GM21381 (cell line): ENCODE results near the gene EPB41L2.

Experiments
- ATAC-seq: cut with Tn5 transposase; IDR thresholded peaks from one replicate; pipeline ENCODE4 v1.9.1; 2021; ENCODE audit warnings: mild to moderate bottlenecking, moderate library complexity; ENCODE audit not compliant: unreplicated experiment

The EPB41L2 gene

GRCh38 chr6:130980310-130981032, 82.6 kb downstream of the EPB41L2 start:
- no peak for ATAC-seq

GRCh38 chr6:130978660-130979396, 84.2 kb downstream of the EPB41L2 start:
- ATAC-seq = no peak

- ATAC-seq = no peak
These were observed 84.9 kb downstream of the EPB41L2 start for GRCh38 chr6:130978180-130978579.

GRCh38 chr6:130975325-130975724, 87.7 kb downstream of the EPB41L2 start:
- ATAC-seq = no peak

GRCh38 chr6:130973521-130974277, 89.3 kb downstream of the EPB41L2 start:
- no peak for ATAC-seq

GRCh38 chr6:130971504-130971903, 91.5 kb downstream of the EPB41L2 start:
- no peak for ATAC-seq

- ATAC-seq = no peak
These were observed 92.1 kb downstream of the EPB41L2 start for GRCh38 chr6:130970839-130971410.

- ATAC-seq = no peak
These were observed 93.1 kb downstream of the EPB41L2 start for GRCh38 chr6:130969791-130970491.

GRCh38 chr6:130969166-130969565, 93.9 kb downstream of the EPB41L2 start:
- no peak for ATAC-seq

- no peak for ATAC-seq
These were observed 94.6 kb downstream of the EPB41L2 start for GRCh38 chr6:130968476-130968875.

GRCh38 chr6:130967502-130968445, 95.3 kb downstream of the EPB41L2 start:
- no peak for ATAC-seq

- ATAC-seq = no peak
These were observed 96.6 kb downstream of the EPB41L2 start for GRCh38 chr6:130966344-130966980.

GRCh38 chr6:130965656-130966055, 97.4 kb downstream of the EPB41L2 start:
- ATAC-seq = no peak

- ATAC-seq = peak; percentile 56
These were observed 98.0 kb downstream of the EPB41L2 start for GRCh38 chr6:130964808-130965604.

GRCh38 chr6:130964289-130964688, 98.8 kb downstream of the EPB41L2 start:
- ATAC-seq = no peak

- no peak for ATAC-seq
These were observed 100.1 kb downstream of the EPB41L2 start for GRCh38 chr6:130962966-130963365.

- ATAC-seq = no peak
These were observed 101.9 kb downstream of the EPB41L2 start for GRCh38 chr6:130961148-130961547.

GRCh38 chr6:130959951-130960350, 103.1 kb downstream of the EPB41L2 start:
- ATAC-seq = no peak
